Kidney glomerular epithelial cell (primary cell): ENCODE data around the gene SLC25A24.
"Not testable (repeated sequence)": the region's sequence is repeated elsewhere in the genome, so short reads cannot be mapped to it uniquely, and the experiment has no call there.

ENCODE experiments used
- DNase-seq: peaks from one replicate; lab custom pipeline; 2025; lab: John Stamatoyannopoulos, UW

SLC25A24 gene

DNA sequence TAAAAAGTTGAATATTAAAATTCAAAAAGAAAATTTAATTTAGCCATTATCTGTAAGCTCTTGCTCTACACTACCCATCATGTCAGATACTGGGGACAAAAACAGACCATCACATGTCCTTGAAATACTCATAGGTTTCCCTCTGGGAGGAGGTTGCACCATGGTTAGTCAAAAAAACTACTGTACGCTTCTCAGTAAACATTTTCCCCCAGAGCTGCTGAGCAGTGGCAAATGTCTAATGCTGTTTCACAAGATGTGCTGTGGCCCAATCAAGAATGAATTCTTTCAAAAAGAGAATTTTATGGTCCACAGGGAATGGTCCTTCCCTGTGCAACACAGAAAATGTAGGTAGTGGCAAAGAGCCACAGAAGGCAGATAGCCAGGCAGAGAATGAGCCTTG lies 6.1 kb downstream of the SLC25A24 start:
- no peak for DNase-seq

- DNase-seq = no peak
Measured at GRCh38 chr1:108193333-108193732, 6.8 kb downstream of the SLC25A24 start.

- no peak for DNase-seq
Measured at GRCh38 chr1:108192581-108192980, 7.6 kb downstream of the SLC25A24 start.

DNA sequence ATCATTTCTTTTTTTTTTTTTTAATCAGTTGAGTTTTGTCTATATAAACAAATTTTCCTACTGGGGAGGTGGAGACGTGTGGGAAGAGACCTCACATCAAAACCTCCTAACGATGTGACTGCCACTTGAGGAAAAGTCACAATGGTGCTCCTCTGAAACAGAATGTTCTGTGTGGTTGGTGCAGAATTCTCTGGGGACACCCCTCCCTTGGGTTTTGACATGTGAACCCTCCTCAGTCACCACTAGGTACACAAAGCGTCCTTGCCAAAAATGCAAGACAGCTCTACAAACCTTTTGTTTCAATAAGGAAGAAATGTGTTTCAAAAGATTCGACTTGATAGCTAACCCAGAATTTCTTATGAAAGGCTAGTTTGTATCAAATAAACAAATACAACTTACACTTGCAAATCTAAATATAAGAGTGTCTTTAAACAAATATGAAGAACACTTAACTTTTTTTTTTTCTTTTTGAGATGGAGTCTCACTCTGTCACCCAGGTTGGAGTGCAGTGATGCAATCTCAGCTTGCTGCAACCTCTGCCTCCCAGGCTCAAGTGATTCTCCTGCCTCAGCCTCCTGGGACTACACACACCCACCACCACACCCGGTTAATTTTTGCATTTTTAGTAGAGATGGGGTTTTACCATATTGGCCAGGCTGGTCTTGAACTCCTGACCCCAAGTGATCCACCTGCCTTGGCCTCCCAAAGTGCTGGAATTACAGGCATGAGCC lies 9.3 kb downstream of the SLC25A24 start:
- no peak for DNase-seq

GRCh38 chr1:108190001-108190634 lies 10.0 kb downstream of the SLC25A24 start:
- no peak for DNase-seq

DNA sequence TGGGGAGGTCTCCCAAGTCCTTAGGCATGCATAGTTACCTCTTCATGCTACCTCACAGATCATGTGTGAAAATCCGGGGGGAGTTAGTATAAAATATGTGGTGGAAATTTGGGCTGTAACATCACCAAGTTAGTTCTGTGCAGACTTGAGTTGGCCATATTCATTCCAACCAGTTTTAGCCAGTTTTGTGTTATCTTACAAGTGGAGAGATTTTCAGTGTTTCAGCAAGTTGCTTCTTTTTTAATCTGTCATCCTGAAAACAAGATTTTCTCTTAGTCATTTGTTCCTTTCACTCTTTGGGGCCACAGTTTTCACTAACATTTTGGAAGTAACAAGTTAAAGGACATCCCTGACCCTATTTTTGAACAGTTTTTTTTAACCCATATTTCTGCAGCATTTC lies 11.3 kb downstream of the SLC25A24 start:
- no peak for DNase-seq

GRCh38 chr1:108182959-108183700 lies 17.0 kb downstream of the SLC25A24 start:
- no peak for DNase-seq

GRCh38 chr1:108179018-108179417 lies 21.1 kb downstream of the SLC25A24 start:
- DNase-seq = no peak

DNA sequence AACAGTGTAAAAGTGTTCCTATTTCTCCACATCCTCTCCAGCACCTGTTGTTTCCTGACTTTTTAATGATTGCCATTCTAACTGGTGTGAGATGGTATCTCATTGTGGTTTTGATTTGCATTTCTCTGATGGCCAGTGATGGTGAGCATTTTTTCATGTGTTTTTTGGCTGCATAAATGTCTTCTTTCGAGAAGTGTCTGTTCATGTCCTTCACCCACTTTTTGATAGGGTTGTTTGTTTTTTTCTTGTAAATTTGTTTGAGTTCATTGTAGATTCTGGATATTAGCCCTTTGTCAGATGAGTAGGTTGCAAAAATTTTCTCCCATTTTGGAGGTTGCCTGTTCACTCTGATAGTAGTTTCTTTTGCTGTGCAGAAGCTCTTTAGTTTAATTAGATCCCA lies 37.7 kb downstream of the SLC25A24 start:
- DNase-seq = not testable (repeated sequence)

DNA sequence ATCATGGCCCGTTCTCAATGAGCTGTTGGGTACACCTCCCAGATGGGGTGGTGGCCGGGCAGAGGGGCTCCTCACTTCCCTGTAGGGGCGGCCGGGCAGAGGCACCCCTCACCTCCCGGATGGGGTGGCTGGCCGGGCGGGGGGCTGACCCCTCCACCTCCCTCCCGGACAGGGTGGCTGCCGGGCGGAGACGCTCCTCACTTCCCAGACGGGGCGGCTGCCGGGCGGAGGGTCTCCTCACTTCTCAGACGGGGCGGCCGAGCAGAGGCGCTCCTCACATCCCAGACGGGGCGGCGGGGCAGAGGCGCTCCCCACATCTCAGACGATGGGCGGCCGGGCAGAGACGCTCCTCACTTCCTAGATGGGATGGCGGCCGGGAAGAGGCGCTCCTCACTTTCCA lies 40.2 kb downstream of the SLC25A24 start:
- not testable (repeated sequence) for DNase-seq

GRCh38 chr1:108158893-108159453 lies 41.2 kb downstream of the SLC25A24 start:
- no peak for DNase-seq

DNA sequence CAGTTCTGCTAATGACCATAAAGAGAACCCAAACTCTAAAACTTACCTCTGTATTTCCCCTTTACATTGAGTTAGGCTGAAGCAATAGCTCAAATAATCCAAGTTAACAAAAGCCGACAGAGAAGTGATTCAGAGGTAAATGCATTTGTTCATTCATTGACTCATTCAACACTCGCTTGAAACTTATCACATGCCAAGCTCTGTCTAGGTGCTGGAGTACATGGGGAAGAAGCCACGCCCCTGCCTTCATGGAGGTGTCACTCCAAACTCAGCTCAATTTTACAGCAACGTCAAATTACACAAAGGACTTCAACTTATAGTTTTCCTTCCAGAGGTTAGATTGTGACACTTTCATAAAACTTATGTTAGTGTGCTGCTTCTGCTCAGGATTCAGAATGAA lies 45.8 kb downstream of the SLC25A24 start:
- no peak for DNase-seq

DNA sequence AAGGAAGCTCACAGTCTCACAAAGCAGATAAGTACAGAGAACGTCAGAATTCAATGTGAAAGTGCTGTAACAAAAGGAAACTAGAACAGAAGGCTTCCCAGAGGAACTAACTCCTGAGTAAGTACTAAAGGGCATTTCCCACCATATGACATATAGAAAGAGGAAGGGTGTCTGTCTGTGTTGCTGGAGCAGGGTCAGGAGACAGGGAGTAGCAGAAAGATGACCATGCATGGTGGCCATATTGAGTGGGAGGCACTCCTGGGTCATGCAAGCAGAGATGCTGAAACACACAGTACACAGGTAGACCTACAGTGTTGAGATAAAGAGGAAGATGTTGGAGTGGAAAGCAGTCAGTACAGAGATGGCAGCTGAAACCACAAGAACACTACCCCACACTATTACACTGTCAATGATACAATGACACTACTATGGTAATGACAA lies 47.3 kb downstream of the SLC25A24 start:
- DNase-seq = no peak

DNA sequence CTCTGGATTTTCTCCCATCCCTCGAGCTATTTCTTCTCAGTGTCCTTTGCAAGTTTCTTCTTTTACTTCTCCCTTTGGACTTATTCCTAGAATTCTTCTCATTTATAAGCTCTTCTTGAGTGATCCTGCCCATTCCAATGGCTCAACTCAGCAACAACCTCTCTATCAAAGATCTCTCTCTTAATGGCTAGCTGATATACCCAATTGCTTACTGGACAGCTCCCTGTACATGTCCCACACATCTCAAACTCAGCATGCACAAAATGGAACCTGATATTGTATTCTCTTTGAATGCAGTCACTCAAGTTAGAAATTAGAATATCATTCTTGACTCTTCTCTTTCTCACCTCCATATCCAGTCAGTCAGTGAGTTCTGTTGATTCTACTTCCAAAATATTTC lies 48.6 kb downstream of the SLC25A24 start:
- DNase-seq = no peak

- peak; percentile 62 for DNase-seq
Measured at GRCh38 chr1:108149796-108150467, 50.2 kb downstream of the SLC25A24 start.

- DNase-seq = not testable (repeated sequence)
Measured at GRCh38 chr1:108144569-108144968, 55.6 kb downstream of the SLC25A24 start.

- DNase-seq = no peak
Measured at GRCh38 chr1:108142773-108143394, 57.3 kb downstream of the SLC25A24 start.

DNA sequence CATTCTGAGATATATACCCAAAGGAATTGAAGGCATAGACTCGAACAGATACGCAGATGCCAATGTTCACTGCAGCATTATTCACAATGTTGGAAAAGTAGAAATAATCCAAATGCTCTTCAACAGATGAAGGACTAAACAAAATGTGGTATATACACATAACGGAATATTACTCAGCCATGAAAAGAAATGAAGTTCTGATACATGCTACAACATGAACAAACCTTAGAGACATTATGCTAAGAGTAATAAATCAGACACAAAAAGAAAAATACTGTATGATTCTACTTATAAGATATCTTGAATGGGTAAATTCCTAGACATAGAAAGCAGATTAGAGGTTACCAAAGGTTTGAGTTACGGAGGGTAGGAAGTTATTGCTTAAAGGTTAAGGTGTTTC lies 57.9 kb downstream of the SLC25A24 start:
- DNase-seq = no peak

DNA sequence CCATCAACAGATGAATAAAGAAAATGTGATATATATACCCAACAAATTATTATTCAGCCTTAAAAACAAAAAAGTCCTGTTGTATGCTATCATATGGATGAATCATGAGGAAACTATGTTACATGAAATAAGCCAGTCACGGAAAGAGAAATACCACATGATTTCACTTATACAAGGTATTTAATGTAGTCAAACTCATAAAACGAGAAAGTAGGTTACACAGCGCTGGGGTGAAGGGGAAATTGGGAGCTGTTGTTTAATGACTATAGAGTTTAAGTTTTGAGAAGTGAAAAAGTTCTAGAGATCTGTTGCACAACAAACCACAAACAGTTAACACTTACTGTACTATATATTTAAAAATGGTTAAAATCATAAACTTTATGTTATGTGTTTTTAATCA lies 58.5 kb downstream of the SLC25A24 start:
- no peak for DNase-seq

DNA sequence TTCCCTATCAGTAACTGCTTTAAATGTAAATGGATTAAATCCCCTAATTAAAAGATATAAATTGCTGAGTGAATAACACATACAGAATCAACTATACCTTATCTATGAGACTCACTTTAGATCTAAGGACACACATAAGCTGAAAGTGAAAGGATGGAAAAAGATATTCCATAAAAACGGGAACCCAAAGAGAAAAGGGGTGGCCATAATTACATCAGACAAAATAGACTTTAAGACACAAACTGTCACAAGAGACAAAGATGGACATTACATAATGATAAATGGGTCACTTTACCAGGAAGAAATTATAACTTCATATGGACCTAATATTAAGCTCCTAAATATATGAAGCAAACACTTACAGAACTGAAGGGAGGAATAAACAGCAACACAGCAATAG lies 59.2 kb downstream of the SLC25A24 start:
- no peak for DNase-seq

- no peak for DNase-seq
Measured at GRCh38 chr1:108140177-108140576, 60.0 kb downstream of the SLC25A24 start.

GRCh38 chr1:108139555-108139954 lies 60.6 kb downstream of the SLC25A24 start:
- not testable (repeated sequence) for DNase-seq
